DMS53 (cell line): ENCODE data around the gene KLHDC8A.
"Not testable (repeated sequence)": the region's sequence is repeated elsewhere in the genome, so short reads cannot be mapped to it uniquely, and the experiment has no call there.

Experiments used
- DNase-seq: peaks from one replicate; lab custom pipeline; 2025; lab: John Stamatoyannopoulos, UW

The KLHDC8A gene, protein sequence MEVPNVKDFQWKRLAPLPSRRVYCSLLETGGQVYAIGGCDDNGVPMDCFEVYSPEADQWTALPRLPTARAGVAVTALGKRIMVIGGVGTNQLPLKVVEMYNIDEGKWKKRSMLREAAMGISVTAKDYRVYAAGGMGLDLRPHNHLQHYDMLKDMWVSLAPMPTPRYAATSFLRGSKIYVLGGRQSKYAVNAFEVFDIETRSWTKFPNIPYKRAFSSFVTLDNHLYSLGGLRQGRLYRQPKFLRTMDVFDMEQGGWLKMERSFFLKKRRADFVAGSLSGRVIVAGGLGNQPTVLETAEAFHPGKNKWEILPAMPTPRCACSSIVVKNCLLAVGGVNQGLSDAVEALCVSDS

DNA sequence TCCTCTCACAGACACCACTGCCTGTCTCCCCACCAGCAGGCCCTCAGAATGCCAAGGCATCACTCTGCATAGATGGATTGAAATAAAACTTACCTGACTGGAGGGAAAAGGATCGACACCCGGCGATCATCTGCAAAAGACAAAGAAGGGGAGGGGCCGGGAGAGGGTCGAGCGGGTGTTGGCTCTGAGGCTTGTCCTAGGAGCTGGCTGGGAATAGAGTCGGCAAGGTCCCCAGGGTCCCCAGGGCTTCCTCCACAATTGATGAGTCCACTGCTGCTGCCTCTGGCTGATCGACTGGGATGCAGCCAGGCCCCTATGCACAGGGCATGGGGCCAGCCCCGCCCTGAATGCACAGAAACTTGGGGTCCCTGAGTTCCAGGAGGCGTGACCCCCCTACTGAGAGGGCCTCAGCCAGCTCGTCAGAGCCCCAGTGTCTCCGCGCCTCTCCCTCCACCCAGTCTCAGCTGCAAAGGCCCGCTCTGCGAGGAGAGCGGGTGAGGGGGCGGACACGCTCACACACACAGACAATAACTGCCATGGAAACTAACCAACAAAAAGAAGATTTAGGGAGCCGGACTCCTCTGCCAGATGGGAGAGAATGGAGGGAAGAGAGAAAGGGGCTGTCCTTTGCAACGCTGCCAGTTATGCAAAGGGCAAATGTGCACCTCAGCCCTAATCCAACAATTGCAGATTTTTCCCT is at the start of gene KLHDC8A:
Gene KLHDC8A, minus strand, starts transcription at position 483 of the 700 bp plus-strand sequence. CDS start 13,318 bp downstream, outside the sequence.
- DNase-seq: no peak

DNA sequence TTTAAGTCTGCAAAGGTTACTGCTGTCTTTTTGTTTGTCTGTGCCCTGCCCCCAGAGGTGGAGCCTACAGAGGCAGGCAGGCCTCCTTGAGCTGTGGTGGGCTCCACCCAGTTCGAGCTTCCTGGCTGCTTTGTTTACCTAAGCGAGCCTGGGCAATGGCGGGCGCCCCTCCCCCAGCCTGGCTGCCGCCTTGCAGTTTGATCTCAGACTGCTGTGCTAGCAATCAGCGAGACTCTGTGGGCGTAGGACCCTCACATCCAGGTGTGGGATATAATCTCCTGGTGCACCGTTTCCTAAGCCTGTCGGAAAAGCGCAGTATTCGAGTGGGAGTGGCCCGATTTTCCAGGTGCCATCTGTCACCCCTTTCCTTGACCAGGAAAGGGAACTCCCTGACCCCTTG is 49.5 kb upstream of the KLHDC8A start:
- not testable (repeated sequence) for DNase-seq

DNA sequence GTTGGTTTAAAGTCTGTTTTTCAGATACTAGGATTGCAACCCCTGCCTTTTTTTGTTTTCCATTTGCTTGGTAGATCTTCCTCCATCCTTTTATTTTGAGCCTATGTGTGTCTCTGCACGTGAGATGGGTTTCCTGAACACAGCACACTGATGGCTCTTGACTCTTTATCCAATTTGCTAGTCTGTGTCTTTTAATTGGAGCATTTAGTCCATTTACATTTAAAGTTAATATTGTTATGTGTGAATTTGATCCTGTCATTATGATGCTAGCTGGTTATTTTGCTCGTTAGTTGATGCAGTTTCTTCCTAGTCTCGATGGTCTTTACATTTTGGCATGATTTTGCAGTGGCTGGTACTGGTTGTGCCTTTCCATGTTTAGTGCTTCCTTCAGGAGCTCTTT is 47.8 kb upstream of the KLHDC8A start:
- not testable (repeated sequence) for DNase-seq

DNA sequence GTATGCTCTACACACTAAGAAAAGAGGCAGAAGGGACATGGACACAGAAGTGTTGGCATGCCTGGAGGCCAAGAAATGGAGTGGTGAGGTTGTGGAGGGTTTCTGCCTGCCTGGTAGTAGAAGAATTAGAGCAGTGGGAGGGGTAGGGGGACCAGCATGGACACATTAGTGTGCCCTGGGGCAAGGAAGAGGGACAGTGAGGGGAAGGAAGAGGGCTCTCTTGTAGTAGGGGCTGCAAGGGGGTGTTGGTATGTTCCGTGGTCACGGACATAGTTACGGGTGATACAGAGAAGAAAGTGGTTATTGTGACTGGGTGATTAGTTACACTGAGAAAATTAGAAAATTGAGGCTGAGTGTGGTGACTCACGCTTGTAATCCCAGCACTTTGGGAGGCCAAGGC is 41.9 kb upstream of the KLHDC8A start:
- no peak for DNase-seq

DNA sequence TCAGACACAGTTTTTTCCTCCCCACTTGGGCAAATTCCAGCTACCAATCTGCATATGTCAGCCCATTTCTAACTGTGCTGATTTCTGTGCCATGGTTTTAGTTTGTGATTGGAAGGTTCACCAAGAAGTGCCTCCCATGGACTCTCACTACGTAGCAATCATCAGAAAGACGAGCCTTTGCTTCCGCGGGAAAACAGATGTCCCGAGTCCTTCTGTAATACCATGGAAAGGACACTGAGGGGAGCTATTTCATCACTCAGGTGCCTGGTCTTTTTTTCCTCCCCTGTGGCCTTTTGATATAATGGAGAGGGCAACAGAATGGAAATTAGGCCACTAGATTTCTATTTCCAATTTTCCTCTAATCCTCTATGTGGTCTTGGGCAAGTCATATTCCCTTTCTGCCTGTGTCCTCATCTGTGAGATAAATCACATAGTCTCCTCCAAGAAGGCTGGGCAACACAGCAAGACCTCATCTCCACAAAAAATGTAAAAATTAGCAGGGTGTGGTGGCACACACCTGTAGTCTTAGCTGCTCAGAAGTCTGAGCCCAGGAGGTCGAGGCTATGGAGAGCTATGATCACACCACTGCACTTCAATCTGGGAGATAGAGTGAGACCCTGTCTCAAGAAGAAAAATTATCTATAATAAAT is 40.4 kb upstream of the KLHDC8A start:
- DNase-seq: peak; percentile 92

DNA sequence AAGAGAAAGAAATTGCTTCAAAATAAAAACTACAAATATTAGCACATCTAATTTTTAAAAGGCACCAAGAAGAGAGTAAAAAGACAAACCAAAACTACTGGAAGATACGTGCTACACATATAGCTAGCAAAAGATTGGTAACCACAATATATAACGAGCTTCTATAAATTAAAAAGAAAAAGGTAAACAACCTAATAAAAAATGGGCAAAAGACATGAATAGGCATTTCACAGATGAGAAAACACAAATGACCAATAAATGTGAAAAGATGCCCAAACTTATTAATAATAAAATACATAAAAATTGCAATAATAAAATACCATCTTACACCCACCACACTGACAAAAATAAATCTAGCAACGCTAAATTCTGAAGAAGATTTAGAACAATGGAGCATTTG is 38.9 kb upstream of the KLHDC8A start:
- no peak for DNase-seq

DNA sequence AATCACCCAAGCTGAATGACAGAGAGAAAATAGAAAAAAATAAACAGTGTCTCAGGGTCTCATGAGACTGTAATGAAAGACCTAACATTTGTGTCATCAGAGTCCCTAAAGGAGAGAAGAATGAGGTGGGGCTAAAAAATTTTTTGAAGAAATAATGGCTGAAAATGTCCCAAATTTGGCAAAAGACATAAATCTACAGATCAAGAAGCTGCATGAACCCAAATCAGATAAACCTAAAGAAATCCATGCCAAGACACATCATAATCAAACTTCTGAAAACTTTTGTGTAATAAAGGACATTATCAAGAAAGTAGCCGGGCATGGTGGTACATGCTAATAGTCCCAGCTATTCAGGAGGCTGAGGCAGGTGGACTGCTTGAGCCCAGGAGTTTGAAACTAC is 35.9 kb upstream of the KLHDC8A start:
- DNase-seq: no peak

DNA sequence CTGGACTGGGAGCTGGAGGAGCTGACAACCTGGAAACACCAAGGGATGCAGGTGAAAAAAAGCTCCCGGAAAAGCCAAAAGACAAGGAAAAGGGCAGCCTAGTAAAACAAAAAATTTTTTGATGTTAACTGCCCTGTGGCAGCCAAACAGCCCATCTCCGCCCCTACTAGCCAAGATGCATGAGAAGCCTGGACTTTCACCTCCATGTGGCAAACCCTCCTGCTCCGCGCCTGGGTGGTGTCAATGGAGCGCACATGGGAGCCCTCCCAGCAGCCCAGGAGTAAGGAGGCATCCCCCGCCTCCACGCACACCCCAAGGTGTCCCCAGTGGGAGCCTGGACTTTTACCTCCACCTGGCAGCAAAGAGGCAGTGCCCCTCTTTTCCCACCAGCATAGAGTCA is 34.7 kb upstream of the KLHDC8A start:
- no peak for DNase-seq

DNA sequence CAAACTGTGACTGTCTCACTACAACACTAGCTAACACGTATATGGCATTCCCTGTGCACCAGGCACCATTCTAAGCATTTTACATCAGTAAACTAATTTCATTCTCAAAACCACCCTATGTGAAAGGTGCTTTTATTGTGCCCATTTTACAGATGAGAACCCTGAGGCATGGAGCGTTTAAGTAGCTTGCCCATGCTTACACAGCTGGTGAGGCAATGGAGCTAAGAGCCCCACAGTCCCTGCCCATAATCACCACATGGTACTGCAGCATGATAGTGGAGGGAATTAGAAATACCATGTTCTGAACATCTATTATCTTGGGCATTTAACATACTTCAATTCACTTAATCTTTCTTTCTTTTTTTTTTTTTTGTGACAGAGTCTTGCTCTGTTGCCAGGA is 31.1 kb upstream of the KLHDC8A start:
- DNase-seq: no peak

DNA sequence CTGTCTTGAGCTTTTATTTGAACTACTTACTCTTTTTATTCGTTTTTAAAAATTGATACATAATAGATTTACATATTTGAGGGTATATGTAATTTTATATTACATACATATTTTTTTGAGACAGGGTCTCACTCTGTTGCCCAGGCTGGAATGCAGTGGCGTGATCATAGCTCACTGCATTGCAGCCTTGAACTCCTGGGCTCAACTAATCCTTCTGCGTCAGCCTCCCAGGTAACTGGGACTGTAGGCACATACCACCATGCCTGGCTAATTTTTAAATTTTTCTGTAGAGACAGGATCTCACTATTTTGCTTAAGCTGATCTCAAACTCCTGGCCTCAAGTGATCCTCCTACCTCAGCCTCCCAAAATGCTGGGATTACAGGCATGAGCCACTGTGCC is 26.3 kb upstream of the KLHDC8A start:
- not testable (repeated sequence) for DNase-seq

DNA sequence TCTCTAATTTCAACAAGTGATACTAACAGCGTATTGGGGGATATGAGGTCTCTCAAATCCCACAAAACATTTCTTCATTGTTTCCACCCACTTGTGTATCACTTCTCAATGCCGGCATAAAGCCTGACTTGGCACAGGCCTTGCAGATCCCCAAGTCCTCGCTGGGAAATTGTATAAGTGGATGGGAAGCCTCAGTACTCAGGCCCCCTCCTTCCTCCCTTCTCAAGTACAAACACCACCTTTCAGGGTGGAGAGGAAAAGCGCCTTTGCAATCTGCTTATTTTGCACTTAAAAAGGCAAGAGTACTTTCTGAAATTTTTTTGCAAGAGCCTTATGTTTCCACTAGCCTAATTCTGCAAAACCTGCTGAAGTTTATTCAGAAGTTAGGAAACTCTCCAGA is 25.8 kb upstream of the KLHDC8A start:
- DNase-seq: no peak

DNA sequence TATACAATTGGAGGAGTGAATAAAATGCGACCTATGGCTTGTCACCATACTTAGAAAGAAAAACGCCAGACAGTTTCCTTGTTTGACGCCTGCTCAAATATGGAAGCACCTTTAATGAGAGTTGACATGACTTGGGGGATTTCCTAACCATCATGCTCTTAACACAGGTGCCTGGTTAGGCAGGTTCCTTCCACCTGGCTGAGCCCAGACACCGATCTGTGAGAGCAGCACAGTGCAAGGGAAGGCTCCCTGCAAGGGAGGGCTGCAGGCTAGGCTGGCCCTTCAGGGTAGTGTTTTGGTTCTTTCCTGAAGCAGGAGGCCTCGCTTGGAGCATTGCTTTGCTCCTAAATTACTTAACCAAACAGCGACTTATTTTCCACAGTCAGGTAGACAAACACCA is 24.6 kb upstream of the KLHDC8A start:
- DNase-seq: peak; percentile 46

DNA sequence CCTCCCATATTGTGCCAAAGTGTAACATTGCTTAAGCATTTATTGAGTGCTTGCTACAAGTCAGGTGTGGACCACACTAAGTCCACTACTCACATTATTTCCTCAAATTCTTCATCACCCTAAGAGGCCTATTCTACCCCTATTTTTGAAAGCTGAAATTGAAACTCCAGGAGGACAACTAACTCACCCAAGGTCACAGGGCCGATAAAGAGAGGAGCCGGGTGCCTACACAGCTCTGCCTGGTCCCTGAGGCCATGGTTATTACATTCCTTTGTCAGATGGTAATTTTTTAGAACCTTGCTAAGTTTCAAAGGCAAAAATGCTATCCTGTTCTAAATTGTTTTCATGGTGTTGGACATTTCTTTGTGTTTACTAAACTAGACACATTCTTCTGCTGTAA is 24.2 kb upstream of the KLHDC8A start:
- DNase-seq: no peak

DNA sequence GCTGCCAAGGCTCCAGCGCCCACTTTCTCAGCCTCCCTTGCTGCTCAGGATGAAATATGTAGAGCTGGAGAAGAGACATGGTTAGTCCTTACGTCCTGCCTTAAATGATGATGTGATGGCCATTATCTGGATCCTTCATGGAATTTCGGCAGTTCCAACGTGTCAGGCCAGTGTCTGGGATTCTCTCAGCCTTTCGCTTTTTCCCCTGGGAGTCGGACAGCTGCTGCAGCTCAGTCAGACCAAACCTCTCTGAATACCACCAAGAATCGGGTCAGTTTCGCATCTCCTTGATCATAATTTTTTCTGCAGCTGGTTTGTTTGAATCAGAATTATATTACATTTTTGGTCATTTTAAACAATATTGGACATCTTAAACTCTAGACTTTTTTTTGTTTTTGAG is 22.3 kb upstream of the KLHDC8A start:
- no peak for DNase-seq

DNA sequence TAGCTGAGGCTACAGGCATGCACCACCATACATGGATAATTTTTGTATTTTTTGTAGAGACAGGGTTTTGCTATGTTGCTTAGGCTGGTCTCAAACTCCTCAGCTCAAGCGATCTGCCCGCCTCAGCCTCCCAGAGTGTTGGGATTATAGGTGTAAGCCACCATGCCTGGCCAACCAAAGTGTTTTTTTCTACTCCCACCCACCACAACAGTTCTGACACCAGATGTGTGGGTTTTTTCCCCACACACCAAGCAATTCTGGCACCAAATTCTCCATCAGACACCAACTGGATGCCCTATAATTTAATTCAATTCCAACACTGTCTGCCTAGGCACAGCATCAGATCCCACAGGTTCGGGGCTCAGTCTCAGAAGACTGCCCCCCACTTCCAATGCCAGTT is 20.6 kb upstream of the KLHDC8A start:
- no peak for DNase-seq

DNA sequence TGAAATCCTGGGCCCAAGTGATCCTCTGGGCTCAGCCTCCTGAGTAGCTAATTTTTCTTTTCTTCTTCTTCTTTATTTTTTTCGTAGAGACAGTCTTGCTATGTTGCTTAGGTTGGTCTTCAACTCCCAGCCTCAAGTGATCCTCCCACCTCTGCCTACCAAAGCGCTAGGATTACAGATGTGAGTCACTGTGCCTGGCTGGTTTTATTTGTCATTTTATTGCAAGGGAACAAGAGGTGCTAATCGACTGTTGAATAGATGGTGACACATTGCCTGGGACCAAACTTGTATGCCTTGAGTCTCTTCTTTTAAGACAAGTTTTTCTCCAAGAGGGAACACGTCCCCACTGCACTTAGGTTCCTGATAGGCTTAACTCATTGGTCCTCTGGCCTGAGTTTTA is 20.0 kb upstream of the KLHDC8A start:
- DNase-seq: peak; percentile 51

DNA sequence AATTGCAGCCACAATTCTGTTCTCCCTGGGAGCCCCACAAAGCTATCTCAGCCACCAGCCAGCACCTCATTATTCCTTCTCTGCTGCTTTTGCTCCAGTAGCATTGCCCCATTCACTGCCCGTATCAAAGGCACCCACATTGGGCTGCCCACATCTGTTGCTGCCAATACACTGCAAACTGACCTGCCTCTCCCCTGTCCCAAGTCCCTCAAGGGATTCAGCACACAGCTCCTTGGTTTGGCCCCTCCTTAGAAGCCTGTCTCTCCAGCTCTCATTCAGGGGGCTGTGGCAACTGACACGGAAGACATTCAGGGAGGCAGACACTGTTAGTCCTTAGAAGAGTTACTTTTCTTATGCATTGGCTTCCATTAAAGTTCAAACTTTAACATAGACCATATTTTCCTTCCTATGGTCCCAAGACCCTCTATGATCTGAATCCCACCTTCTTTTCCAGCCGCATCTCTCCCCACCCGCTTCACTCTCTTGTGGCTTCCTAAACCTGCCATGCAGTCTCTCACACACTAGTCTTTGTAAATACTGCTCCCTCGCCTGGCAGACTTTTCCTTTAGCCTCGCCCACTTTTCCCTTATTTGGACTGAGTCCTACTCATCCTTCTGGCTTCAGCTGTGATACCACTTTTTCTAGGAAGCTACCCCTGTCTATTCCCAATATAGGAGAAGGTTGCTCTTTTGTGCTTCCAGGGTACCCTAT is 19.3 kb upstream of the KLHDC8A start:
- peak; percentile 91 for DNase-seq

DNA sequence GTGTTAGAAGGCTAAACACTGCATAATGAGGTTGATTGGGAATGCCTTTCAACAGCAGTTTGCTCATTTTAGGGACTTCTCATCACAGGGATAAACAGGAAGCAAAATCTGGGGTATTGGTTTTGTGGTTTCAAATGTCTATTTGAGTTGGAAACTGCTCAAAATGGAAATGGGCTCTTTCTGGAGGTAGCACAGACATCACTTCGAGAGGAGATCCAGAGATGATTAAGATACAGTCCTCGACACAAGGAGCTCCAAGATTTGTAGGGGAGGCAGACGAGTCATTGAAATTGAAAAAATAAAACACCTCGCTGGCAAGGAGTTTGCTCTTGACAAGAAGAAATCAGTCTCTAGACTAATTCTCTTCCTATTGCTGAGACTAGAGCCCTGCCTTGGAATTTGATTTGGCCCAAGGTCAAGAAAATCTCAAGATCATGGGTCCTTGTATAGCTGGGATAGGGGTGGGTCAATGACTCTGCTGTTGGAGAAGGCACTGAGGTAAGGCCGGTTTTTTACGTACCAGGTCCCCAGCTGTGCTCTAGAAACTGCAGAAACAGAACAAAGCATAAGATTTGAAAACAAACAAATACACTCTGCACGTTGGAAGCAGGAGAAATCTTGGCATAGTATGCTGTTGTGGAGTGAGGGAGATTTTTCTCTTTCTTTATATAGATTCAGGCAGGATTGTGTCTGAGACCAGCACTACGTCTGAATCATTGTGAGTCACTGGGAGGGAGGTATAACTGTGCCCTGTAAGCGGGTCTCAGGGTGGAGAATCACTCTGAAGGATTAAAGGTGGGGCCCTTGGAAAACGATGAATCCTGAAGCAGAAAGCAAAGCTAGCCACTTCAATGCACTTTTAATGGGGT is 17.7 kb upstream of the KLHDC8A start:
- no peak for DNase-seq

DNA sequence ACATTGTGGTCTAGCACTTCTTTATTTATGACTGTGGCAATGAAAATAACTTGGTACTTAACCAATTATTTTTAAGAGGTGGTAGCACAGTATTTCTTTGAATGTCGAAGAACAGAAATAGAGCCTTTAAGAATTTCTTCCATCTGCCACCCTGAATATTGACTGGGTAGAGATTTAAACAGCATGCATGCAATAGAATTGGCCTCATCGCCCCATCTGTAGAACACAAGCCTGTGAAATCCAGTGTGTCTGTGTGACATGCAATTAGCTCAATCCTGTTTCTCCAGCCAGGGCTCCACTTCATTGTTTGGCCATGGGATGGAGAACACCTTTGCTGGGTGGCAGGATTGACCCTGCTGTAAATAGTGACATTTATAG is 17.1 kb upstream of the KLHDC8A start:
- no peak for DNase-seq

DNA sequence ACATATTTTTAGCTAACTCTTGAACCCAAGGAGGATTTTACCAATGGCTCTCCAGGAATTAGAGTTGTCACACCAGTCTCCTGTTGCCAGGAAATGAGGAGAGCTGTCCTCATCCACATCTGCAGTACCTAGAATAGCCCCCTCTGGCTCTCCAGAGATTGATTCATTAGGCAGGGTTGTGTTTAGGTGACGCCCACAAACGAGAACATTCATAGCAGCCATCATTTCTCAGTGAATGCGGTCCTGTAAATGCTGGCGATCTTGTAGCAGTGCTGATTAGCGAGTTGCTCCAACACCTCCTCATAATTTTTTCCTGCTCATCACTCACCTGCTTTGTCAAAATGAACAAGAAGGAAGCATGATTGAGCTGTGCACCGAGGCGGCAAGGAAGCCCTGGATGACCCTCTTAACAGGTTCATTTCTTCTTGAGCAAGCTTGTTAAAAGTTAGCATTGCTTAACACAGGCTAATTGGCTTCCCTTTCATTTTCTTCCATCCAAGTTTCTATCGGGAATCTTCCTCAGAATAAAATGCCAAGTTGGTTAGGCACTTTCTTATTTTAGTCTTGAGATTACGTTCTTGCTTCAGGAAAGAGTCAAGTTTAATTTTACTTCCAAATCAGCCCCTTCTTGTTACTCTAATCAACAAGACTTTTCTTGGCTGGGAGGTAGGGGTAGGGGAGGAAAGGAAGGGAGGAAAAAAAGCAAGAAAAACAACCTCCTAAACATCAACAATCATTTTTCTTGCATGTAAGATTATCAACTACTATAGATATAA is 16.5 kb upstream of the KLHDC8A start:
- no peak for DNase-seq
